H9 (cell line): Measurements from ENCODE around the gene SPDYC. TPM values are rescaled to one million over a fixed set of nuclear protein-coding genes. Genes with fewer than 3 reads are reported as not detected.

ENCODE experiments used
- DNase-seq: peaks from one replicate; pipeline ENCODE4 v3.0.0-alpha.2; 2017
- H2AFZ ChIP-seq: one replicate; pipeline ENCODE4 v1.6.1; 2013; ENCODE audit warnings: mild to moderate bottlenecking, low read length, control low read depth, moderate library complexity
- H2AK5ac ChIP-seq: 2 replicates; pipeline ENCODE4 v1.6.1; 2013; ENCODE audit warnings: low read length, control low read depth, mixed read lengths; ENCODE audit not compliant: insufficient read length
- H2BK120ac ChIP-seq: one replicate; pipeline ENCODE4 v1.6.1; 2013; ENCODE audit warnings: low read depth, mild to moderate bottlenecking, low read length, control low read depth, inconsistent platforms; ENCODE audit not compliant: poor library complexity, severe bottlenecking
- H2BK12ac ChIP-seq: 2 replicates; pipeline ENCODE4 v1.6.1; 2013; ENCODE audit warnings: low read length, control low read depth, mixed read lengths, low read depth; ENCODE audit not compliant: insufficient read length
- H2BK15ac ChIP-seq: 2 replicates; pipeline ENCODE4 v1.6.1; 2013; ENCODE audit warnings: low read depth, low read length, control low read depth
- H2BK20ac ChIP-seq: one replicate; pipeline ENCODE4 v1.6.1; 2013; ENCODE audit warnings: low read depth, mild to moderate bottlenecking, low read length, control low read depth, inconsistent platforms; ENCODE audit not compliant: poor library complexity, severe bottlenecking
- H2BK5ac ChIP-seq: 2 replicates; pipeline ENCODE4 v1.6.1; 2013; ENCODE audit warnings: low read length, control low read depth, mixed read lengths; ENCODE audit not compliant: insufficient read length
- H3K14ac ChIP-seq: 2 replicates; pipeline ENCODE4 v1.6.1; 2013; ENCODE audit warnings: low read length, control low read depth; ENCODE audit not compliant: insufficient read depth
- H3K18ac ChIP-seq: 2 replicates; pipeline ENCODE4 v1.6.1; 2013; ENCODE audit warnings: low read depth, mild to moderate bottlenecking, mixed read lengths, low read length, control low read depth; ENCODE audit not compliant: insufficient read length
- H3K23ac ChIP-seq: 2 replicates; pipeline ENCODE4 v1.6.1; 2013; ENCODE audit warnings: low read length, control low read depth, mixed read lengths, low read depth; ENCODE audit not compliant: insufficient read length
- H3K23me2 ChIP-seq: 2 replicates; pipeline ENCODE4 v1.6.1; 2013; ENCODE audit warnings: low read depth, mild to moderate bottlenecking, mixed read lengths, low read length, control low read depth; ENCODE audit not compliant: insufficient read length, poor library complexity, severe bottlenecking
- H3K27ac ChIP-seq: 2 replicates; pipeline ENCODE4 v1.5.1; 2013; ENCODE audit warnings: low read length, control low read depth, mixed read lengths, low read depth; ENCODE audit not compliant: insufficient read length
- H3K27me3 ChIP-seq: 2 replicates; pipeline ENCODE4 v1.6.1; 2013; ENCODE audit warnings: low read length, control low read depth, inconsistent platforms; ENCODE audit not compliant: insufficient read depth
- H3K4ac ChIP-seq: 2 replicates; pipeline ENCODE4 v1.6.1; 2013; ENCODE audit warnings: low read depth, mild to moderate bottlenecking, control low read depth, inconsistent platforms, low read length, moderate library complexity
- H3K4me1 ChIP-seq: 2 replicates; pipeline ENCODE4 v1.6.1; 2013; ENCODE audit warnings: low read length, control low read depth, inconsistent platforms; ENCODE audit not compliant: insufficient read depth
- H3K4me2 ChIP-seq: 2 replicates; pipeline ENCODE4 v1.6.1; 2013; ENCODE audit warnings: low read length, control low read depth, mixed read lengths; ENCODE audit not compliant: insufficient read length, insufficient read depth
- H3K56ac ChIP-seq: 2 replicates; pipeline ENCODE4 v1.6.1; 2013; ENCODE audit warnings: low read depth, mild to moderate bottlenecking, mixed read lengths, low read length, control low read depth; ENCODE audit not compliant: insufficient read length
- H3K79me1 ChIP-seq: 2 replicates; pipeline ENCODE4 v1.6.1; 2013; ENCODE audit warnings: low read depth, mild to moderate bottlenecking, moderate library complexity, low read length, control low read depth, inconsistent platforms; ENCODE audit not compliant: insufficient read depth, poor library complexity, severe bottlenecking
- H3K79me2 ChIP-seq: 2 replicates; pipeline ENCODE4 v1.6.1; 2013; ENCODE audit warnings: low read length, control low read depth, inconsistent platforms; ENCODE audit not compliant: insufficient read depth
- H3K9ac ChIP-seq: 2 replicates; pipeline ENCODE4 v1.6.1; 2013; ENCODE audit warnings: low read length, control low read depth, mixed read lengths; ENCODE audit not compliant: insufficient read length; ENCODE audit errors: extremely low read depth
- H3K9me3 ChIP-seq: one replicate; pipeline ENCODE4 v1.6.1; 2013; ENCODE audit warnings: low read depth, low read length, inconsistent platforms; ENCODE audit not compliant: control insufficient read depth
- H3T11ph ChIP-seq: one replicate; pipeline ENCODE4 v1.6.1; 2013; ENCODE audit warnings: mild to moderate bottlenecking, low read length, control low read depth, inconsistent platforms
- H4K20me1 ChIP-seq: one replicate; pipeline ENCODE4 v1.6.1; 2013; ENCODE audit not compliant: control insufficient read depth, insufficient read length, insufficient read depth
- H4K5ac ChIP-seq: 2 replicates; pipeline ENCODE4 v1.6.1; 2013; ENCODE audit warnings: low read depth, mild to moderate bottlenecking, mixed read lengths, low read length, control low read depth; ENCODE audit not compliant: insufficient read length
- H4K8ac ChIP-seq: replicated peaks from 2 replicates; pipeline ENCODE4 v1.6.1; 2013; ENCODE audit warnings: low read length, control low read depth, mixed read lengths, low read depth; ENCODE audit not compliant: insufficient read length
- H4K91ac ChIP-seq: 2 replicates; pipeline ENCODE4 v1.6.1; 2013; ENCODE audit warnings: low read depth, mild to moderate bottlenecking, moderate library complexity, mixed read lengths, low read length, control low read depth; ENCODE audit not compliant: insufficient read length
- H3K27ac Mint-ChIP-seq, 3 experiments: 2 replicates in 2 of 3; 3 replicates in 1 of 3; pipeline ENCODE4 v1.8.0; 2020 to 2021; ENCODE audit warnings: mixed read lengths in 3 of 3, mild to moderate bottlenecking in 1 of 3, moderate library complexity in 1 of 3
- H3K27me3 Mint-ChIP-seq: 2 replicates; pipeline ENCODE4 v1.8.0; 2021; ENCODE audit warnings: low read depth, mild to moderate bottlenecking, moderate library complexity, mixed read lengths
- H3K36me3 Mint-ChIP-seq, 3 experiments: 2 replicates in 2 of 3; 3 replicates in 1 of 3; pipeline ENCODE4 v1.8.0; 2020 to 2021; ENCODE audit warnings: low read depth in 3 of 3, mixed read lengths in 3 of 3; ENCODE audit not compliant: insufficient read depth in 1 of 3
- H3K4me1 Mint-ChIP-seq, 2 experiments: 2 replicates each; pipeline ENCODE4 v1.8.0; 2020; ENCODE audit warnings: mixed read lengths in 2 of 2
- H3K4me3 Mint-ChIP-seq, 2 experiments: 2 replicates in 1 of 2; 3 replicates in 1 of 2; pipeline ENCODE4 v1.8.0; 2020 to 2021; ENCODE audit warnings: mild to moderate bottlenecking in 2 of 2, mixed read lengths in 2 of 2, moderate library complexity in 1 of 2
- H3K9me3 Mint-ChIP-seq, 2 experiments: 2 replicates in 1 of 2; 3 replicates in 1 of 2; pipeline ENCODE4 v1.8.0; 2020; ENCODE audit warnings: mild to moderate bottlenecking in 2 of 2, mixed read lengths in 2 of 2, moderate library complexity in 1 of 2
- CTCF ChIP-seq: fragments of 200-600 bp; sonication (generic); conservative IDR thresholded peaks from 3 replicates; pipeline ENCODE4 v1.8.0; 2021; ENCODE audit warnings: antibody characterized with exemption, mild to moderate bottlenecking
- WGBS: extraction: QIAGEN DNeasy Blood & Tissue Kit; methylation state at CpG from one replicate; pipeline ENCODE4 v1.1.7; 2013; ENCODE audit warnings: missing lambda C conversion rate, low lambda C conversion rate, mixed read lengths; ENCODE audit not compliant: insufficient read length; ENCODE audit errors: extremely low coverage; 5-methylcytosine and 5-hydroxymethylcytosine counted together
- total RNA-seq: library from RNA; stranded (reverse); gene quantifications from 2 replicates; pipeline ENCODE4 v1.2.1, GENCODE V29; 2021

SPDYC gene
- total RNA-seq, 1 experiment from 2014 or later = 0.61 TPM

- Mint-ChIP-seq H3K4me3 (no peak overlapping the region), H3K4me1 (peaks cover 7 to 15% of the 10 kb centered on the region in 2 experiments), H3K9me3 (no peaks in the 10 kb centered on the region), H3K36me3 (no peaks in the 10 kb centered on the region; a peak in 1 of 7 replicates), H3K27ac (no peak overlapping the region), H3K27me3 (no peaks in the 10 kb centered on the region; the same call in 1 of the 2 replicates)
- Histone ChIP-seq H4K5ac (no peak overlapping the region), H2AFZ (no peak overlapping the region), H3K23me2 (no peaks in the 10 kb centered on the region), H3K27me3 (no peaks in the 10 kb centered on the region), H3K9me3 (no peaks in the 10 kb centered on the region), H2AK5ac (no peak overlapping the region), H2BK15ac (no peak overlapping the region), H3K56ac (no peak overlapping the region), H2BK120ac (no peak overlapping the region), H3T11ph (no peak overlapping the region), H3K18ac (no peak overlapping the region), H3K27ac (no peak overlapping the region), H2BK5ac (no peak overlapping the region), H2BK20ac (no peak overlapping the region), H3K9ac (no peak overlapping the region), H3K79me2 (no peaks in the 10 kb centered on the region), H2BK12ac (no peak overlapping the region), H4K8ac (no peak overlapping the region), H3K4me1 (no peaks in the 10 kb centered on the region; the same call in 1 of the 2 replicates), H4K91ac (no peak overlapping the region), H4K20me1 (no peaks in the 10 kb centered on the region), H3K4me2 (no peak overlapping the region), H3K14ac (no peak overlapping the region), H3K79me1 (no peaks in the 10 kb centered on the region), H3K23ac (no peak overlapping the region), H3K4ac (no peak overlapping the region)
- WGBS = no CpG with 5 or more reads among the region's 3 CpGs
- no peak for DNase-seq
- TF ChIP-seq CTCF = no peak
These were observed 2.4 kb upstream of the SPDYC start for GRCh38 chr11:65167656-65168055.
